HG03196 (cell line): Measurements from ENCODE around the gene MYO7A.

Experiments
- ATAC-seq: cut with Tn5 transposase; IDR thresholded peaks from one replicate; pipeline ENCODE4 v1.9.1; 2021; ENCODE audit not compliant: unreplicated experiment

Gene MYO7A

DNA sequence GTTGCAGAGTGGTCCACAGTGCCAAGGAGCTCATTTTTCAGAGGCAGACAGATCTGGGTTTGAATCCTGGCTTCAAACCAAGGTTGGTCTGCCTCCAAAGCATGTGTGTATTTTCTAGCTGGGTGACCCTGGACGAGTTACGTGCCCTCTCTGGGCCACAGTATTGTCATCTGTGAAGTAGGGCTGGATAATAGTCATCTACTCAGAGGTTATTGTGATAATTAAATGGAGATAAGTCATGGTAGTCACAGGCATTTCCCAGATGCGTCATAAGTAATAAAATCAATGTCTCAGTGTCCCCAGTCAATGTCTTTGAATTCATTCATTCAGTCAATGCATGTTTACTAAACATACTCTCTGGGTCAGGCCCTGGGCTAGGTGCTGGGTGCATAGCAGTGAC is 16.8 kb upstream of the MYO7A start:
- no peak for ATAC-seq

DNA sequence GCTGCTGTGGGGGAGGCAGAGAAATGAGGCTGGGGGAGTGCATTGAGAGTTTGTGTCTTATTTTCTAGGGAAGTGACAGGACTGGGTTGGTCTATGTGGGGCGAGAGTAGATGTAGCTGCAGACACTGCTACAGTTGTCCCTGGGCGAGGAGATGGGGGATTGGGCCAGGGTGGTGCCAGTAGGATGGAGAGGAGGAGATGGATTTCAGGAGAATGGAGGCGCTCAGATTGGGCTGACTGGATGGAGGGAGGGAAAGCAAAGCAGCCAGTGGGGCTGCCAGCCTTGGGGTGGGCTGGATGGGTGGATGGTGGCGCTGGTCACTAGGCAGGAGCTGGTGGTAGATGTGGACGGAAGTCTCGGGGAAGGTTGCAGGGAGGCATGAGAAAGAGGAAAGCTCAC is 16.1 kb upstream of the MYO7A start:
- ATAC-seq, result no peak

DNA sequence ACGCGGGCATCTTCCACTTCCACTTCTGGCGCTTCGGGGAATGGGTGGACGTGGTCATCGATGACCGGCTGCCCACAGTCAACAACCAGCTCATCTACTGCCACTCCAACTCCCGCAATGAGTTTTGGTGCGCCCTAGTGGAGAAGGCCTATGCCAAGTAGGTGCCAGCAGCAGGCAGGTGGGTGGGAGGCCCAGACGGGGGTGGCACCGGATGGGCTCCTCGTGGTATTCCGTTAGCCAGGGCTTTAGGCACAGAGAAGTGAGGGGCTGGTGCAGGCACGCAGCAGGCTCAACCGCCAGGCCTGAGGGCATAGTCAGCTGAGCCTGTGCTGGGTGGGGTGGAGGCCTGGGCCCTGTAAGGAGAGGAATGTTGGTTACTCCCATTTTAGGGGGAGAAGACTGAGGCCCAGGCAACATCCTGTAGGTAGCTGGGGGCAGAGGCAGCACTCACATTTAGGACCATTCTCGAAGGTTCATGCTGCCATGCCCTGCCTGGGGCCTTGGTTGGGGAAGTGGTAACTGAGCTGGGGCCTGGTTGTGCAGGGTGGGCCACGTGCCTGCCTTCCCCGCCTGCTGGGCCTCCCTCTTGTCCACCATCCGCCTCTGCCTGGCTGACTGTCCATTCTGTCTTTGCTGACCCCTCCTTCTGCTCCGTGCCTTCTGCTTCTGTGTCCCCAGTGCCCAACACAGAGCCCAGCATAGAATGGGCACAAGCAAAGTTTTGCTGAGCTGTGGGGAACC is 15.2 kb upstream of the MYO7A start:
- ATAC-seq, result no peak

DNA sequence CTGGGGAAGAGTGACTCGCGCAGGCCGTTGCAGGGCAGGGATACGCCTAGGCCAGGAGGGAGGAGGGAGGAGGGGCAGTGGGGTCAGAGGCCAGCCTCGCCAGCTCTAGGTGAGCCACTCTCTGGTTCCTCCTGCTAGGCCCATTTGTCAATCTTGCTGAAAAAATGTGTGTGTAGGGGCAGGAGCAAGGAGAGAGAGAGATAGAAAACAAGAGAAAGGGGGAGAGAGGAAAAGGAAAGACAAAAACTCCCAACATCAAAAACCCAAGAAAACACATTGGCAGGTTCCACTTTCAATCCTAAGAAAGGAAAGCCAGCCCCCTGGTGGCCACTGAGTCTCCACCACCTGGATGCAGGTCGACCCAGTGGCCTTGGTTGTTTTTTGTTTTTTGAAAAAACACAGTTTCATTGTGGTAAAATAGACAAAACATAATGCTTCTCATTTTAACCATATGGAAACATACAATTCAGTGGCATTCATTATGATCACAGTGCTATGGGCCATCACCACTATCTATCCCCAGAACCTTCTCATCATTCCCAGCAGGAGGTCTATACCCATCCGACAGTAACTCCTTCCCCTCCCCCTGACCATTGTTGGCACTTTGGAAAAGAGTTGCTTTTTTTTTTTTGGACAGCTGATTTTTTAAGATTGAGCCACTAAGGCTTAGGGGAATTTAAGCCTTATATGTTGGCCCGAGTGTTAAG is 14.5 kb upstream of the MYO7A start:
- ATAC-seq, result no peak

DNA sequence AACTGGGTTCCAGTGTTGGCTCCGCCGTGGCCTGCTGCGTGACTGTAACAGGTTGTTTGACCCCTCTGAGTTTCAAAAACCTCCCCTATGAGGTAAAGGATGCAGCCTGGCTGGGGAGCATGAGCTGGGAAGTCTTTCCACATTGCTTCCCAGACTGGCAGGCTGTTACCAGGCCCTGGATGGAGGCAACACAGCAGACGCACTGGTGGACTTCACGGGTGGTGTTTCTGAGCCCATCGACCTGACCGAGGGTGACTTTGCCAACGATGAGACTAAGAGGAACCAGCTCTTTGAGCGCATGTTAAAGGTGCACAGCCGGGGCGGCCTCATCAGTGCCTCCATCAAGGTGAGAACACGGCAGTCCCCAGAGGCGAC is 14.0 kb upstream of the MYO7A start:
- ATAC-seq, result no peak

DNA sequence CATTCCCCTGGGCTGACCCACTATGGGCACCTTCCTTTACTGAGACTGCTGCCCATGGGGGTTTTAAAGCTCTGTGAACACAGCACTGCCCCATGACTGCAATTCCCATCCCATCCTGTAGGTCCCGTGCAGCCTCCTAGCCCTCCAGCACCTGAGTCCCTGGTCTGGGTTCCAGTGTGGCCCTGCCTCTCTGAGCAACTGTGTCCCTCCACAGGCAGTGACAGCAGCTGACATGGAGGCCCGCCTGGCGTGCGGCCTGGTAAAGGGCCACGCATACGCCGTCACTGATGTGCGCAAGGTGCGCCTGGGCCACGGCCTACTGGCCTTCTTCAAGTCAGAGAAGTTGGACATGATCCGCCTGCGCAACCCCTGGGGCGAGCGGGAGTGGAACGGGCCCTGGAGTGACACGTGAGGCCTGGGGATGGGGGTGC is 12.8 kb upstream of the MYO7A start:
- ATAC-seq, result no peak

DNA sequence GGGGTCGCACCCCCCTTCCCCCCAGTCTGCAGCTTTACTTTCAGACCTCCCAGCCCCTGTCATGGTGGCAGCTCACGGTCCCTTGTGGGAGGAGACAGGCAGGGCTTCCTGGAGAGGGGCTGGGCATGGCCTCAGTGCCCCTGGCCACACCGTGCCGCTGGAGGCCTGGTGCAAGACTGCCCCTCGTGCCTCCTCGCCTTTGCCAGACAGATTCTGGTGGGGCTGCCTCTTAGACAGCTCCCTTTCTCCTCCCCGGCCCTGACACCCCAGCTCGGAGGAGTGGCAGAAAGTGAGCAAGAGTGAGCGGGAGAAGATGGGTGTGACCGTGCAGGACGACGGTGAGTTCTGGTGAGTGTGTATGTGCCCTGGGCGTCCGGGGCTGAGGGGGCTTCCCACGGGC is 12.1 kb upstream of the MYO7A start:
- no peak for ATAC-seq

DNA sequence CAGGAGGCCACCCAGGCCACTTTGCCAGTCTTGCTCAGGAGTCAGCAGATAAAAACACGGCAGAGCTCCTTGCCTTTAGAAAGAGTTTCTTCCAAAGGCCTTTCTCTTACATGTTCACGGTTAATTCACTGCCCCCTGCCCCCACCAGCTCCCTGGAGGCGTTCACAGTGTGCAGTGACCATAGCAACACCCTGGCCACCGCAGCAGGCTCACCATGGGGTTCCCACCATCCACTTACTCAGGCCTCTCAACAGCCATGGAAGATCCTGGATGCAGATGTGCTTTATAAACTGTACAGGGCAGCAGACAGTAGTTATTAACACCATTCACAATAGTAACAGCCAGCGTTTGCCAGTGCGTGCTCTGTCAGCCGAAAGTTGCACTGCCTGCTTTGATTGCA is 10.6 kb upstream of the MYO7A start:
- ATAC-seq, result no peak

DNA sequence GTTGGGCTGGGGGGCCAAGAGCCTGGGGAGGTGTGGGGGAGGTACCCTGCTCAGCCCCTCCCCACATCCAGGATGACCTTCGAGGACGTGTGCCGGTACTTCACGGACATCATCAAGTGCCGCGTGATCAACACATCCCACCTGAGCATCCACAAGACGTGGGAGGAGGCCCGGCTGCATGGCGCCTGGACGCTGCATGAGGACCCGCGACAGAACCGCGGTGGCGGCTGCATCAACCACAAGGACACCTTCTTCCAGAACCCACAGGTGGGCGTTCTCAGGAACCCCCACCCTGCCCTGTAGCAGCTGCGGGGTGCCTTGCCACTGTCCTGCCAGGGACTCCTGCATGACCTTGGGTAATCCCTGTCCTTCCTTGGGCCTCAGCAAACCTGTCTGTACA is 10.0 kb upstream of the MYO7A start:
- no peak for ATAC-seq

DNA sequence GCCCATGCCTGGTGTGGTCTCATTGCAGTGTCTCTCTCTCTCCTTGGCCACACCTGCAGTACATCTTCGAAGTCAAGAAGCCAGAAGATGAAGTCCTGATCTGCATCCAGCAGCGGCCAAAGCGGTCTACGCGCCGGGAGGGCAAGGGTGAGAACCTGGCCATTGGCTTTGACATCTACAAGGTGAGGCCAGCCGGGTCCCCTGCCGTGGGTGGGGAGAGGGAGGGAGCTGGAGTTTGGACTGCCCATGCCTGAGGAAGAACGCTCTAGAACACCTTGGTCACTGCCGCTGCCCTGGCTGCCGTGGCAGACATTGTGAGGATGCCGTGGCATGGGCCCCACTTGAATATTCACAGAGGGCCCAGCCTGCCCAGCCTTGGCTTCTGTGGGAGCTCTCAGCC is 9.1 kb upstream of the MYO7A start:
- ATAC-seq, result no peak

DNA sequence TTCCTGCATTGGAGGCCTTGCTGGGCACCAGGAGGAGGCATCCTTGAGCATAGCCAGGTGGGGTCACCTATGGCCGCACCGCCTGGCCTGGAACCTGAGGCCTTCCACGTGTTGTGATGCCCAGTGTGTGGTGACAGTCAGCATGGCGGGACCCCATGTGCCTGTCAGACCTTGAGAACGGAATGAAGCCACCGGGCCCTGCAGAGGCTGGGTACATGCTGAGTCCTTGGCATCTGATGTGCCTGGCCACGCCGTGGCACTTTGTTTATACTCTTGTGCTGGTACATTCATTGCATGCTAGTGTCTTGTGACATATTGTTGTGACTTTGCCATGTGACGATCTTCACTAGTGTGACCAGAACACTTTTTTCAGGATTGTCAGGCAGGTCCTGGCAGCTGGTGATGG is 8.5 kb upstream of the MYO7A start:
- no peak for ATAC-seq

DNA sequence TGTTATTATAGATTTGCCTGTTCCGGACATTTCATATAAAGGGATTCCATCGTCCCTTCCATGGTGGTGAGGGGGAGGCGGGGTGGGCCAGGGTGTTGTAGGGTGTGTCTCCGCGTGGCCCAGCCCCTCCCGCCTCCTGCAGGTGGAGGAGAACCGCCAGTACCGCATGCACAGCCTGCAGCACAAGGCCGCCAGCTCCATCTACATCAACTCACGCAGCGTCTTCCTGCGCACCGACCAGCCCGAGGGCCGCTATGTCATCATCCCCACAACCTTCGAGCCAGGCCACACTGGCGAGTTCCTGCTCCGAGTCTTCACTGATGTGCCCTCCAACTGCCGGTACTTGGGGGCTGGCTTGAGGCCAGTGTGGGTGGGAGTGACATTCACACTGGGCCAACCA is 7.5 kb upstream of the MYO7A start:
- ATAC-seq, result no peak

DNA sequence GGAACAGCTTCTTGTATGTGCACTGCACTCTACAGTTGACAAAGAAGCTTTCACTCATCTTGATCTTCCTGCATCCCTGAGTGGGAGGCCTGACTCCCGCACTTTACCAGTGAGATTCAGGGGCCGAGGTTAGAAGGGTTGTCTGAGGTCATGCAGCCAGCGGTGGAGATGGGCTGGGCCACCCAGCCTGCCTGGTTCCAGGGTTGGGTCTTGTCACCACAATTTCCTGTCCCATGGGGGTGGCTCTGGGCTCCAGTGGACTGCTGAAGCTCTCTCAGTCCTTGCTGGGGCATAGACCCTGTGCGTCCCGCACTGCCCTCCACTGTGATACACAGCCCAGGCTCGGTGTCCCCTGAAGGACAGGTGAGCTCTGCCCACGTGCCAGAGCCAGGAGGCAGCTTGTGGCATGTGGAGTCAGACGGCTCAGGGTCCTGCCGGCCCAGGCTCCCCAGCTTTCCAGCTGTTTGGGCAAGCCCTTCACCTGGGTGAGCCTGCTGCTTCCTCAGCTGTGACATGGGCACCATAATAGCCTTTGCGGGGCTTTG is 6.9 kb upstream of the MYO7A start:
- no peak for ATAC-seq

DNA sequence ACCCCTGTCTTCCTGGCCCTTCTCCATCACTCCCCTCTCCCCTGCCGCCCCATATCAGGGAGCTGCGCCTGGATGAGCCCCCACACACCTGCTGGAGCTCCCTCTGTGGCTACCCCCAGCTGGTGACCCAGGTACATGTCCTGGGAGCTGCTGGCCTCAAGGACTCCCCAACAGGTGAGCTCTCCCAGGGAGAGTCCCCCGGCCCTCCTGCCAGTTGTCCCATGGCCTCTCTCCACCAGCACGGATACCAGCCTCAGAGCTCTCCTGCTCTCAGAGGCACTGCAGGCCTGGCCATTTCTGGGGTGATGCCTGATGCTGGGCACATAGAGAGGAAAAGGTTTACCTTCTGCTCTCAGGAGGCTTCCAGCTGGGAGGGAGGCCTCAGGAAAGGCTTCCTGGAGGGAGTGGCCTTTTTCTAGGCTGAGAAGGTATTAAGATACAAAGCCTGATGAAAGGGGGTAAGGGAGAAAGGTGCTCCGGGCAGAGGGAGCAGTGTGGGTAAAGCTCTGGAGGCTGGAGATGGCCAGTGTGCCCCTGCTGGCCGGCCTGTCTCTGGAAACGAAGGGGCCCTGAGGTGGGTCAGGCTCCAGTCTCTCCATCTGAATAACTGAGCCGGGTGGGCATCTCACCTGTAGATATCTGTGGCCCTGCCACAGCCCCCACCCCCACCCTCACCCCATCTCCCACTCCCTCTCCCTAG is 6.0 kb upstream of the MYO7A start:
- ATAC-seq, result no peak

DNA sequence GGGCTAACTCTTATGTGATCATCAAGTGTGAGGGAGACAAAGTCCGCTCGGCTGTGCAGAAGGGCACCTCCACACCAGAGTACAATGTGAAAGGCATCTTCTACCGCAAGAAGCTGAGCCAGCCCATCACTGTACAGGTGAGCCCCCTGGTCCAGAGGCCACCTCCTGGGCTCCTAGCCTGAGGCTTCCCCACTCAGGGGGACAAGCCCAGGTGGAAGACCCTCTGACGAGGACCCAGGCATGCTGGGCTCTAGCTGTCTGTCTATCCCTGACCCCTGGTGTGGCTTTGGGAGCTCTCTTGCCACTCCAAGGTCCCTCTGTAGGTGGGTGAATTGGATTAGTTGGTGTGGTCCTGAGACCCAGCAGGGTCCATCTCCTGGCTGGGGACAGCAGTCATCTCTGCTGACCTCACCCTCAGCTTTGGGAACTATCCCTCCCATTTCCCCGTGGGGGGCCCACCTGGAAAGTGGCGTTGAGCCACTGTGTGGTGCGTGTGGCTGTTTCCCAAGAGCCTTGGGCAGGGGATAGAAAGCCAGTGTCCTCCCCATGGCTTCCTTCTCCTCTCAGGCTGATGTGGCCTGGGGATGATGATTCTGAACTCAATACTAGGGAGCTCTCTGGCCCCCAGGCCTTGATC is 5.4 kb upstream of the MYO7A start:
- no peak for ATAC-seq

DNA sequence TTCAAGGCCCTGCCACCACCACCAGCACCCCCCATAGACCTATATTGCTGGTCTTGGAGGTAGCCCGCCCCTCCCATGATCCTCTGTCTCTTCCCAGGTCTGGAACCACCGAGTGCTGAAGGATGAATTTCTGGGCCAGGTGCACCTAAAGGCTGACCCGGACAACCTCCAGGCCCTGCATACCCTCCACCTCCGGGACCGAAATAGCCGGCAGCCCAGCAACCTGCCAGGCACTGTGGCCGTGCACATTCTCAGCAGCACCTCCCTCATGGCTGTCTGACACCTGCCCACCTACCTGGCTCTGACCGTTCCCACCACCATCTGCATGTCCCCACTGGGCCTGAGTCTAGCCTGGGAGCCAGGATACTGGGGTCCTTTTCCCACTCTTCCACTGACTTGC is 4.5 kb upstream of the MYO7A start:
- no peak for ATAC-seq

DNA sequence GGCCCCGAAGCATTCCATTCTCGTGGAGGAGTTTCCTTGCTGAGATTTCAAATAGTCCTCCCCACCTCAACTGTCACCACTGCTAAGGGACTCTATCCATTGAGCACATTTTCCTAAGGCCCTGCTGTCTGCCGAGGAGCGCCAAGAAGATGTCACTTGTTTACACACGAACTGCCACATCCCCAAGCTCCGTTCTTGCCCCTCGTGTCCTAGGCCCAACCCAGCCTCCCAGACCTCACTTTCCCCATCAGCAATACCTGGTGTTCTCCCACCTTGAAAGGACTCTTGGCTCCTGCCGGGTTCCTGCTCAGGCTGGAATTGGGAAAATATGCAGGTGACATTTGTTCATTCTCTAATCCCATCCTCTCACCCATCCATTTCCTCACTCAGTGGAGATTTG is 4.0 kb upstream of the MYO7A start:
- no peak for ATAC-seq

DNA sequence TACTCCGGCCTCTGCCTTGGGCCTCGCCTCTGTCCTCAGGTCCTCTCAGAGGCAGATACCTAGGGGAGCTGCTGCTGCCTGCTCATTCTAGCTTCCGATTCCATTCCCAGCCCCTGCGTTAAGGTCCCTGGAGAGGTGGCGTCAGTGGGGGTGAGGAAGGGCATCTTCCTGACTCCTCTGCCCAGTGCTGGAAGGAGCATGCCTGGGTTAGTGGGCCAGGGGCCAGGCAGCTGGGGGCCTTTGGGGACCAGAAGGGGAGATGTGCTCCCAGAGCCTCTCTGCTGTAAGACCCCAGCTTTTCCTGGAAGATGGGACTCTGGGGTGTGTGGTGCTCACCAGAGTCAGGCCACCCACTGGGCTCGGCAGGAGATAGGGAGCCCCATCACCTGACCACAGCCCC is 3.6 kb upstream of the MYO7A start:
- ATAC-seq, result no peak

DNA sequence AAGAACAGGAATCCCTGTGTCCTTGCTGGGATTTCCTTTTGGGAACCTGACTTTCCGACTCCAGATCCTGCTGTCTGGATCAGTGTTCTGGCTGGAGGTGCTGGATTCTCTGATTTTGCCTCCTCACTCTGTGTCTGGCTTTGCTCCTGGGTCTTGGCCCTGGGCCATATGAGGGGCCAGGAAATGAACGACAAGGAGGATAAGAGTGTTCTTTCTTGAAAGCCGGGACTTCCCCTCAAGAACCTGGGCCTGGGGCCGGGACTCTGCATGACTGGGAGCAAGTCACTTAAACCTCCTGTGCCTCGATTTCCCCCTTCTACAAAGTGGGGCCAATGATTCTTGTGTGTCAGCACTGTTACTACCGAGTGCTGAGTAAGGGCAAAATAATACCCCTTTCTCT is 2.9 kb upstream of the MYO7A start:
- ATAC-seq, result no peak

DNA sequence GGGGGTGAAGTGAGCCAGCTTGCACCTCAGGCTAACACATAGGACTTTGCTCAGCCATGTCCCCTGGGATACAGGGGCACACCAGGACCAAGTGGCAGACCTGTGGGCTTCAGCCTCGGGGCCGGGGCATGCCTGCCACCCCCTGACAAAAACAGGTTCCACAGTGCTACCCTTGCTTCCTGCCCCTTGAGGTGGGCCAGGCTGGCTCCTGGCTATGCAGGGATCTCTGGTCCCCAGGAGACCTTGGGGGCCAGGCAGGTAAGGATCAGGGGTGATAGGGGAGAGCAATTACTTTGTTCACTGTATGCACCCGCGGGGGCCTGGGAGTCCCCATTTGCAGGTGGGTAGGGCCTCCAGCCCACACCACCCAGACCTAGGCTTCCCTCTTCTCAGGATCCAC is 2.4 kb upstream of the MYO7A start:
- no peak for ATAC-seq

DNA sequence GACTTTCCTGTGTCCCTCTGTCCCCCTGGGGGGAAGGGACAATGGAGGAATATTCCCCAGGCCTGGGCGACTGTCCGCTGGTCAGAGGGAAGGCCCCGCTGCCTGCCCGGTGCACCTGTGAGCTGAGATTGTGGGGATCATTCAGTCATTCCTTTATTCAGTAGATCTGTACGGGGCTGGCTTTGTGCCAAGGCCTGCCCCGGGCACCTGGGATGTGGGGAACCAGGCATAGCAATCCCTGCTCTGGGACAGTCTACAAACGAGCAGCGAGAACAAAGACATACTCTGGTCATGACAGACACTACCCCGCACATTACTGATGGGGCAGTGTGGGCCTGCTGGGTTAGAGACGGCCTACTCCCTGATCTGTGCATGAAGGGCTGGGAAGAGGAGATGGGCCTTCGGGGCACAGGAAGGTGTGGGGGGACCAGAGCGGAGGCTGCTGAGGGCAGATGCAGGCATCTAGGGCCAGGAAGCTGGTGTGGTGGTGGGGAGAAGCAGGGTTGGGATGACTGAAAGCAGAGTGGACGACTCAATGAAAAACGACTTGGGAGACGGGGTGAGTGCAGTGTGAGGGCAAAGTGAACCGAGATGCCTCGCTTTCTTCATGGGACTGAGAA is 1.8 kb upstream of the MYO7A start:
- ATAC-seq, result no peak
